Smooth muscle cell of the brain vasculature (primary cell): ENCODE measurements around the gene IRS1.

ENCODE experiments used
- DNase-seq: peaks from one replicate; pipeline ENCODE4 v3.0.0-alpha.2; 2012; ENCODE audit warnings: low read depth, low spot score

Gene IRS1

GRCh38 chr2:226791056-226791486, 8.5 kb downstream of the IRS1 start:
- no peak for DNase-seq

GRCh38 chr2:226790431-226790830, 9.2 kb downstream of the IRS1 start:
- DNase-seq: no peak

- no peak for DNase-seq
Observed at GRCh38 chr2:226790011-226790410, 9.6 kb downstream of the IRS1 start.

GRCh38 chr2:226788881-226789490, 10.6 kb downstream of the IRS1 start:
- no peak for DNase-seq

GRCh38 chr2:226788064-226788463, 11.6 kb downstream of the IRS1 start:
- no peak for DNase-seq

GRCh38 chr2:226783885-226784284, 15.7 kb downstream of the IRS1 start:
- no peak for DNase-seq

- peak; percentile 79 for DNase-seq
Observed at GRCh38 chr2:226782092-226782713, 17.4 kb downstream of the IRS1 start.

GRCh38 chr2:226780431-226780830, 19.2 kb downstream of the IRS1 start:
- no peak for DNase-seq

GRCh38 chr2:226777611-226778010, 22.0 kb downstream of the IRS1 start:
- DNase-seq: no peak

- no peak for DNase-seq
Observed at GRCh38 chr2:226776104-226776503, 23.5 kb downstream of the IRS1 start.

GRCh38 chr2:226775032-226775509, 24.5 kb downstream of the IRS1 start:
- DNase-seq: no peak

GRCh38 chr2:226773291-226773690, 26.3 kb downstream of the IRS1 start:
- no peak for DNase-seq

- DNase-seq: no peak
Observed at GRCh38 chr2:226772389-226773179, 27.0 kb downstream of the IRS1 start.

- DNase-seq: no peak
Observed at GRCh38 chr2:226771067-226771466, 28.6 kb downstream of the IRS1 start.

- DNase-seq: no peak
Observed at GRCh38 chr2:226767056-226767813, 32.4 kb downstream of the IRS1 start.

GRCh38 chr2:226766352-226767055, 33.1 kb downstream of the IRS1 start:
- no peak for DNase-seq

GRCh38 chr2:226763320-226763719, 36.3 kb downstream of the IRS1 start:
- no peak for DNase-seq

- no peak for DNase-seq
Observed at GRCh38 chr2:226761195-226761583, 38.4 kb downstream of the IRS1 start.

- no peak for DNase-seq
Observed at GRCh38 chr2:226760412-226761194, 39.0 kb downstream of the IRS1 start.

- no peak for DNase-seq
Observed at GRCh38 chr2:226759768-226760167, 39.9 kb downstream of the IRS1 start.
